Measurements from ENCODE around the gene ABCC8.

- TF ChIP-seq CTCF (conservative IDR thresholded peaks at IDR 0.05) (no peak), EZH2 (IDR thresholded peaks at IDR 0.05; ENCODE audit: low read depth) (no peak)
These were observed 97.1 kb downstream of the ABCC8 start for GRCh38 chr11:17379383-17380180.
